ENCODE data around the gene TECPR2.
"Not testable (repeated sequence)": the region's sequence is repeated elsewhere in the genome, so short reads cannot be mapped to it uniquely, and the experiment has no call there.

TECPR2 gene

GRCh38 chr14:102333390-102333789, 29.4 kb upstream of the TECPR2 start:
- DNase-seq = no peak

- DNase-seq = no peak
These were observed 28.7 kb upstream of the TECPR2 start for GRCh38 chr14:102333795-102334705.

GRCh38 chr14:102335163-102335562, 27.6 kb upstream of the TECPR2 start:
- no peak for DNase-seq

GRCh38 chr14:102338724-102339123, 24.0 kb upstream of the TECPR2 start:
- DNase-seq = no peak

GRCh38 chr14:102341566-102341965, 21.2 kb upstream of the TECPR2 start:
- no peak for DNase-seq

- DNase-seq = no peak
These were observed 20.5 kb upstream of the TECPR2 start for GRCh38 chr14:102342238-102342637.

GRCh38 chr14:102344084-102344483, 18.7 kb upstream of the TECPR2 start:
- DNase-seq = no peak

GRCh38 chr14:102344485-102344884, 18.3 kb upstream of the TECPR2 start:
- DNase-seq = no peak

- DNase-seq = no peak
These were observed 17.5 kb upstream of the TECPR2 start for GRCh38 chr14:102345232-102345631.

- no peak for DNase-seq
These were observed 16.1 kb upstream of the TECPR2 start for GRCh38 chr14:102346645-102347044.

- no peak for DNase-seq
These were observed 14.4 kb upstream of the TECPR2 start for GRCh38 chr14:102348376-102348775.

GRCh38 chr14:102351023-102351422, 11.7 kb upstream of the TECPR2 start:
- no peak for DNase-seq

- not testable (repeated sequence) for DNase-seq
These were observed 11.1 kb upstream of the TECPR2 start for GRCh38 chr14:102351593-102351992.

GRCh38 chr14:102352213-102352612, 10.5 kb upstream of the TECPR2 start:
- DNase-seq = no peak

- DNase-seq = no peak
These were observed 9.6 kb upstream of the TECPR2 start for GRCh38 chr14:102353126-102353619.

- DNase-seq = no peak
These were observed 6.5 kb upstream of the TECPR2 start for GRCh38 chr14:102356280-102356679.

GRCh38 chr14:102359341-102359740, 3.4 kb upstream of the TECPR2 start:
- DNase-seq = no peak

- no peak for DNase-seq
These were observed 2.4 kb upstream of the TECPR2 start for GRCh38 chr14:102360388-102360787.

GRCh38 chr14:102362084-102362483, 657 bp upstream of the TECPR2 start:
- DNase-seq = no peak

- no peak for DNase-seq
These were observed 622 bp downstream of the TECPR2 start for GRCh38 chr14:102363182-102363943.

GRCh38 chr14:102370305-102370809, 7.6 kb downstream of the TECPR2 start:
- no peak for DNase-seq

- DNase-seq = no peak
These were observed 8.6 kb downstream of the TECPR2 start for GRCh38 chr14:102371361-102371760.

GRCh38 chr14:102373110-102373509, 10.4 kb downstream of the TECPR2 start:
- DNase-seq = no peak

GRCh38 chr14:102374264-102374663, 11.5 kb downstream of the TECPR2 start:
- no peak for DNase-seq
